ENCODE data around the gene ZNF844.
"Not testable (repeated sequence)": the region's sequence is repeated elsewhere in the genome, so short reads cannot be mapped to it uniquely, and the experiment has no call there.

Gene ZNF844

GRCh38 chr19:12064590-12065538 is at the start of gene ZNF844:
Gene ZNF844 (plus strand): TSS chr19:12064731. CDS start chr19:12064874, 143 bp downstream.
- DNase-seq: peak; percentile 86

- DNase-seq: no peak
Observed at GRCh38 chr19:12015015-12015752, 49.3 kb upstream of the ZNF844 start.

- DNase-seq: no peak
Observed at GRCh38 chr19:12015753-12016116, 48.8 kb upstream of the ZNF844 start.

- no peak for DNase-seq
Observed at GRCh38 chr19:12034198-12034597, 30.3 kb upstream of the ZNF844 start.

GRCh38 chr19:12034620-12035019 is 29.9 kb upstream of the ZNF844 start:
- DNase-seq: no peak

- peak; percentile 69 for DNase-seq
Observed at GRCh38 chr19:12035220-12036172, 29.0 kb upstream of the ZNF844 start, which contains the start of gene ZNF433. Gene ZNF433 (minus strand): TSS chr19:12035679. CDS start chr19:12035539, 140 bp downstream.

GRCh38 chr19:12042893-12043292 is 21.6 kb upstream of the ZNF844 start:
- DNase-seq: no peak

- no peak for DNase-seq
Observed at GRCh38 chr19:12043752-12044422, 20.6 kb upstream of the ZNF844 start.

- no peak for DNase-seq
Observed at GRCh38 chr19:12047868-12048267, 16.7 kb upstream of the ZNF844 start.

GRCh38 chr19:12052091-12052496 is 12.4 kb upstream of the ZNF844 start:
- DNase-seq: no peak

GRCh38 chr19:12052497-12053169 is 11.9 kb upstream of the ZNF844 start, which contains the start of gene ZNF878:
Gene ZNF878 (minus strand): TSS chr19:12052961. CDS start chr19:12052801, 160 bp downstream.
- peak; percentile 59 for DNase-seq

GRCh38 chr19:12055784-12056183 is 8.7 kb upstream of the ZNF844 start:
- DNase-seq: no peak

GRCh38 chr19:12075538-12076139 is 11.1 kb downstream of the ZNF844 start:
- DNase-seq: no peak

GRCh38 chr19:12076331-12076730 is 11.8 kb downstream of the ZNF844 start:
- not testable (repeated sequence) for DNase-seq

GRCh38 chr19:12077375-12077774 is 12.8 kb downstream of the ZNF844 start:
- DNase-seq: no peak

GRCh38 chr19:12083336-12083735 is 18.8 kb downstream of the ZNF844 start:
- not testable (repeated sequence) for DNase-seq

- no peak for DNase-seq
Observed at GRCh38 chr19:12085074-12085818, 20.7 kb downstream of the ZNF844 start.

- DNase-seq: peak; percentile 48
Observed at GRCh38 chr19:12090807-12091206, 26.3 kb downstream of the ZNF844 start.

GRCh38 chr19:12092065-12092867 is 27.7 kb downstream of the ZNF844 start:
- peak; percentile 54 for DNase-seq
